ENCODE measurements around the gene THBS4. TPM values are rescaled to one million over a fixed set of nuclear protein-coding genes. Genes with fewer than 3 reads are reported as not detected.
"Not testable (repeated sequence)": the region's sequence is repeated elsewhere in the genome, so short reads cannot be mapped to it uniquely, and the experiment has no call there.

Gene THBS4
- total RNA-seq, 2 experiments from 2014 or later, result 1.7 to 1.8 TPM

GRCh38 chr5:80105698-80106439, 70.7 kb downstream of the THBS4 start:
- ChIA-PET CTCF (interaction anchor here (0.9 kb wide), 1 partner anchor 99 kb away, joined by 3 read pairs; no protein-coding TSS in a partner anchor), POLR2A (no interaction called here)

- ChIA-PET POLR2A (no interaction called here), CTCF (interaction anchor here (0.9 kb wide), 1 partner anchor 98 kb away, joined by 3 read pairs; no protein-coding TSS in a partner anchor)
Observed at GRCh38 chr5:80106916-80107315, 71.8 kb downstream of the THBS4 start.

GRCh38 chr5:80109646-80110478, 74.7 kb downstream of the THBS4 start:
- ChIA-PET POLR2A (interaction anchor here (1.3 kb wide), 1 partner anchor 146 kb away, joined by 3 read pairs; the partner anchor contains the start of gene SERINC5), CTCF (interaction anchor here (1.0 to 1.3 kb wide), 2 partner anchors 10 to 198 kb away, joined by 3 to 4 read pairs; no protein-coding TSS in a partner anchor)

GRCh38 chr5:80111376-80111990, 76.3 kb downstream of the THBS4 start:
- CTCF ChIA-PET, result interaction anchor here (1.3 kb wide), 1 partner anchor 12 kb away, joined by 4 read pairs; no protein-coding TSS in a partner anchor

GRCh38 chr5:80114860-80115259, 79.7 kb downstream of the THBS4 start:
- POLR2A ChIA-PET, result interaction anchor here (0.7 kb wide), 1 partner anchor 1022 kb away, joined by 4 read pairs; no protein-coding TSS in a partner anchor

More at GRCh38 chr5:80111376-80111990, 76.3 kb downstream of the THBS4 start:
- POLR2A ChIA-PET, result not testable (repeated sequence)

GRCh38 chr5:80116000-80116399, 80.9 kb downstream of the THBS4 start:
- ChIA-PET POLR2A (no interaction called here), CTCF (no interaction called here)

More at GRCh38 chr5:80114860-80115259, 79.7 kb downstream of the THBS4 start:
- CTCF ChIA-PET, result no interaction called here

GRCh38 chr5:80116465-80116864, 81.3 kb downstream of the THBS4 start:
- POLR2A ChIA-PET, result interaction anchor here (0.9 kb wide), 1 partner anchor 13 kb away, joined by 4 read pairs; no protein-coding TSS in a partner anchor

GRCh38 chr5:80117446-80117845, 82.3 kb downstream of the THBS4 start:
- POLR2A ChIA-PET, result interaction anchor here (0.9 kb wide), 1 partner anchor 14 kb away, joined by 4 read pairs; no protein-coding TSS in a partner anchor
- CTCF ChIA-PET, result interaction anchor here (0.6 to 1.3 kb wide), 5 partner anchors 21 to 269 kb away, joined by 3 to 4 read pairs (median 4); no protein-coding TSS in a partner anchor

More at GRCh38 chr5:80116465-80116864, 81.3 kb downstream of the THBS4 start:
- CTCF ChIA-PET, result interaction anchor here (1.0 to 1.3 kb wide), 2 partner anchors 20 to 25 kb away, joined by 3 to 4 read pairs; no protein-coding TSS in a partner anchor

GRCh38 chr5:80119372-80119771, 84.2 kb downstream of the THBS4 start:
- POLR2A ChIA-PET, result no interaction called here
- CTCF ChIA-PET, result no interaction called here

- ChIA-PET POLR2A (no interaction called here), CTCF (interaction anchor here (1.5 kb wide), 1 partner anchor 123 kb away, joined by 3 read pairs; no protein-coding TSS in a partner anchor)
Observed at GRCh38 chr5:80122579-80122978, 87.4 kb downstream of the THBS4 start.

- CTCF ChIA-PET, result interaction anchor here (1.0 to 1.4 kb wide), 2 partner anchors 12 to 32 kb away, joined by 3 read pairs; no protein-coding TSS in a partner anchor
Observed at GRCh38 chr5:80124121-80124918, 89.2 kb downstream of the THBS4 start.

GRCh38 chr5:80125022-80125961, 90.1 kb downstream of the THBS4 start:
- POLR2A ChIA-PET, result interaction anchor here (0.6 to 1.4 kb wide), 4 partner anchors 10 to 131 kb away, joined by 3 to 8 read pairs (median 3); partner anchors contain the start of gene SERINC5
- CTCF ChIA-PET, result interaction anchor here (0.6 to 2.1 kb wide), 6 partner anchors 11 to 149 kb away, joined by 3 to 5 read pairs (median 4); no protein-coding TSS in a partner anchor

More at GRCh38 chr5:80124121-80124918, 89.2 kb downstream of the THBS4 start:
- POLR2A ChIA-PET, result no interaction called here

GRCh38 chr5:80125962-80126480, 90.9 kb downstream of the THBS4 start:
- POLR2A ChIA-PET, result interaction anchor here (0.6 to 1.4 kb wide), 6 partner anchors 9 to 132 kb away, joined by 3 to 8 read pairs (median 3); partner anchors contain the start of gene SERINC5

GRCh38 chr5:80127116-80127552, 92.0 kb downstream of the THBS4 start:
- ChIA-PET POLR2A (no interaction called here), CTCF (interaction anchor here (2.1 kb wide), 1 partner anchor 13 kb away, joined by 5 read pairs; no protein-coding TSS in a partner anchor)

More at GRCh38 chr5:80125962-80126480, 90.9 kb downstream of the THBS4 start:
- CTCF ChIA-PET, result interaction anchor here (0.9 to 2.1 kb wide), 4 partner anchors 14 to 79 kb away, joined by 3 to 5 read pairs (median 5); no protein-coding TSS in a partner anchor

GRCh38 chr5:80128141-80128540, 93.0 kb downstream of the THBS4 start:
- ChIA-PET CTCF (no interaction called here), POLR2A (no interaction called here)

- ChIA-PET POLR2A (no interaction called here), CTCF (interaction anchor here (1.2 kb wide), 1 partner anchor 98 kb away, joined by 3 read pairs; no protein-coding TSS in a partner anchor)
Observed at GRCh38 chr5:80129146-80129545, 94.0 kb downstream of the THBS4 start.

Measured in activated CD8-positive, alpha-beta memory T cell treated with anti-CD3 and anti-CD28 coated beads for 36 hours (primary cell).